ENCODE results near the gene SECTM1. TPM values are rescaled to one million over a fixed set of nuclear protein-coding genes. Genes with fewer than 3 reads are reported as not detected.
A peak's percentile ranks its signal among the peaks of the same experiment; 100 is the strongest.

SECTM1 gene
- total RNA-seq, 2 donors from 2014 or later, result not detected

GRCh38 chr17:82281502-82282238 lies 51.9 kb downstream of the SECTM1 start:
- no peaks in the 10 kb centered on the region for H3K36me3 ChIP-seq (ENCODE audit: control insufficient read depth, insufficient read depth, low read length)
- H3K4me1 Mint-ChIP-seq, result peaks cover 19% of the 10 kb centered on the region
- WGBS, 2 experiments (ENCODE audit: insufficient coverage in 1 of 2, insufficient read length in 1 of 2), result 92% methylated on average over 11 to 22 of the region's 22 CpGs
- H3K4me1 ChIP-seq (ENCODE audit: control insufficient read depth, insufficient read depth, low read length), result peaks cover 12% of the 10 kb centered on the region
- H3K27me3 ChIP-seq (ENCODE audit: control insufficient read depth, insufficient read depth, low read length, poor library complexity, severe bottlenecking), result no peaks in the 10 kb centered on the region
- no peak overlapping the region for H3K4me3 Mint-ChIP-seq
- H3K27me3 Mint-ChIP-seq (ENCODE audit: insufficient read depth), result peaks cover 41% of the 10 kb centered on the region
- H3K9me3 Mint-ChIP-seq, result peaks cover 3% of the 10 kb centered on the region
- no peaks in the 10 kb centered on the region for H3K9me3 ChIP-seq (ENCODE audit: control insufficient read depth, low read length)
- H3K4me3 ChIP-seq (ENCODE audit: low read length), result no peak overlapping the region
- H3K27ac Mint-ChIP-seq, result no peak overlapping the region
- H3K27ac ChIP-seq (ENCODE audit: low read depth, low read length), result no peak overlapping the region
- TF ChIP-seq, protein P1, sequence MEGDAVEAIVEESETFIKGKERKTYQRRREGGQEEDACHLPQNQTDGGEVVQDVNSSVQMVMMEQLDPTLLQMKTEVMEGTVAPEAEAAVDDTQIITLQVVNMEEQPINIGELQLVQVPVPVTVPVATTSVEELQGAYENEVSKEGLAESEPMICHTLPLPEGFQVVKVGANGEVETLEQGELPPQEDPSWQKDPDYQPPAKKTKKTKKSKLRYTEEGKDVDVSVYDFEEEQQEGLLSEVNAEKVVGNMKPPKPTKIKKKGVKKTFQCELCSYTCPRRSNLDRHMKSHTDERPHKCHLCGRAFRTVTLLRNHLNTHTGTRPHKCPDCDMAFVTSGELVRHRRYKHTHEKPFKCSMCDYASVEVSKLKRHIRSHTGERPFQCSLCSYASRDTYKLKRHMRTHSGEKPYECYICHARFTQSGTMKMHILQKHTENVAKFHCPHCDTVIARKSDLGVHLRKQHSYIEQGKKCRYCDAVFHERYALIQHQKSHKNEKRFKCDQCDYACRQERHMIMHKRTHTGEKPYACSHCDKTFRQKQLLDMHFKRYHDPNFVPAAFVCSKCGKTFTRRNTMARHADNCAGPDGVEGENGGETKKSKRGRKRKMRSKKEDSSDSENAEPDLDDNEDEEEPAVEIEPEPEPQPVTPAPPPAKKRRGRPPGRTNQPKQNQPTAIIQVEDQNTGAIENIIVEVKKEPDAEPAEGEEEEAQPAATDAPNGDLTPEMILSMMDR (conservative IDR thresholded peaks at IDR 0.05), result no peak
- H3K36me3 Mint-ChIP-seq (ENCODE audit: low read depth), result no peaks in the 10 kb centered on the region
- DNase-seq, result no peak
- H3K9ac ChIP-seq (ENCODE audit: extremely low read depth, low read length, poor library complexity, severe bottlenecking), result no peak overlapping the region

DNA sequence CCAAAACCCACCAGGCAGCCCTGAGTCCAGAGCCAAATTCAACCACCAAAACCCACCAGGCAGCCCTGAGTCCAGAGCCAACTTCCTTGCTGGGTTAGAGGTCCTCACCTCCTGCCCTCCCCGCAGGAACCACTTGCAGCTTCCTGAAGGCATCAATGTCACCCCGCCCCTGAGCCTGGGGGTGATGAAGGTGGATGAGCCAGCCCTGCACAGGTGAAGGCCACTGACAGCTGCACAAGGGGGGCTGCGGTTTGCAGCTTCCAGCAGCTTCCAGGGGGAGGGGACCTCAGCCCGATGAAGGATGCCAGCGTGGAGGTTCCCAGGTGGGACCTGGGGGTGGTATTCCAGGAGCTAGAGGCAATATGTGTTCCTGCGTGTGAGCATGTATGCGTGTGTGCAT lies 52.5 kb downstream of the SECTM1 start:
- Histone ChIP-seq H3K36me3 (ENCODE audit: control insufficient read depth, insufficient read depth, low read length) (no peaks in the 10 kb centered on the region), H3K9ac (ENCODE audit: extremely low read depth, low read length, poor library complexity, severe bottlenecking) (no peak overlapping the region), H3K4me3 (ENCODE audit: low read length) (no peak overlapping the region), H3K9me3 (ENCODE audit: control insufficient read depth, low read length) (no peaks in the 10 kb centered on the region), H3K27ac (ENCODE audit: low read depth, low read length) (no peak overlapping the region), H3K4me1 (ENCODE audit: control insufficient read depth, insufficient read depth, low read length) (peaks cover 12% of the 10 kb centered on the region), H3K27me3 (ENCODE audit: control insufficient read depth, insufficient read depth, low read length, poor library complexity, severe bottlenecking) (no peaks in the 10 kb centered on the region)
- H3K27me3 Mint-ChIP-seq (ENCODE audit: insufficient read depth), result peaks cover 44% of the 10 kb centered on the region
- H3K27ac Mint-ChIP-seq, result no peak overlapping the region
- no peaks in the 10 kb centered on the region for H3K36me3 Mint-ChIP-seq (ENCODE audit: low read depth)
- peaks cover 19% of the 10 kb centered on the region for H3K4me1 Mint-ChIP-seq
- no peak overlapping the region for H3K4me3 Mint-ChIP-seq
- WGBS, 2 experiments (ENCODE audit: insufficient coverage in 1 of 2, insufficient read length in 1 of 2), result 88 to 89% methylated on average over 3 to 7 of the region's 7 CpGs
- H3K9me3 Mint-ChIP-seq, result peaks cover 2% of the 10 kb centered on the region
- peak; percentile 61 for DNase-seq
- TF ChIP-seq, protein P1 (conservative IDR thresholded peaks at IDR 0.05), result no peak

DNA sequence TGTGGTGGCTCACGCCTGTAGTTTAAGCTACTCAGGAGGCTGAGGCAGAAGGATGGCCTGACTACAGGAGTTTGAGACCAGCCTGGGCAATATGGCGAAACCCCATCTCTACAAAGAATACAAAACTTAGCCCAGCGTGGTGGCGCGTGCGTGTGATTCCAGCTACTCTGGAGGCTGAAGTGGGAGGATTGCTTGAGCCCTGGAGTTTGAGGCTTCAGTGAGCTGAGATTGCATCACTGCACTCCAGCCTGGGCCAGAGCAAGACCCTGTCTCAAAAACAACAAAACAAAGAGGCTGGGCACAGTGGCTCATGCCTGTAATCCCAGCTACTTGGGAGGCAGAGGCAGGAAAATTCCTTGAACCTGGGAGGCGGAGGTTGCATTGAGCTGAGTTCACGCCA lies 53.0 kb downstream of the SECTM1 start:
- 89 to 96% methylated on average over 7 to 8 of the region's 8 CpGs for WGBS, 2 experiments (ENCODE audit: insufficient coverage in 1 of 2, insufficient read length in 1 of 2)
- Histone ChIP-seq H3K9me3 (ENCODE audit: control insufficient read depth, low read length) (no peaks in the 10 kb centered on the region), H3K27me3 (ENCODE audit: control insufficient read depth, insufficient read depth, low read length, poor library complexity, severe bottlenecking) (no peaks in the 10 kb centered on the region), H3K9ac (ENCODE audit: extremely low read depth, low read length, poor library complexity, severe bottlenecking) (no peak overlapping the region), H3K36me3 (ENCODE audit: control insufficient read depth, insufficient read depth, low read length) (no peaks in the 10 kb centered on the region), H3K4me3 (ENCODE audit: low read length) (no peak overlapping the region), H3K4me1 (ENCODE audit: control insufficient read depth, insufficient read depth, low read length) (peaks cover 12% of the 10 kb centered on the region), H3K27ac (ENCODE audit: low read depth, low read length) (no peak overlapping the region)
- Mint-ChIP-seq H3K4me3 (no peak overlapping the region), H3K27me3 (ENCODE audit: insufficient read depth) (peaks cover 46% of the 10 kb centered on the region), H3K4me1 (peaks cover 19% of the 10 kb centered on the region), H3K27ac (no peak overlapping the region), H3K36me3 (ENCODE audit: low read depth) (no peaks in the 10 kb centered on the region), H3K9me3 (peaks cover 2% of the 10 kb centered on the region)
- DNase-seq, result no peak
- TF ChIP-seq, protein P1 (conservative IDR thresholded peaks at IDR 0.05), result no peak
